ENCODE data around the gene FPR1.

Gene FPR1

DNA sequence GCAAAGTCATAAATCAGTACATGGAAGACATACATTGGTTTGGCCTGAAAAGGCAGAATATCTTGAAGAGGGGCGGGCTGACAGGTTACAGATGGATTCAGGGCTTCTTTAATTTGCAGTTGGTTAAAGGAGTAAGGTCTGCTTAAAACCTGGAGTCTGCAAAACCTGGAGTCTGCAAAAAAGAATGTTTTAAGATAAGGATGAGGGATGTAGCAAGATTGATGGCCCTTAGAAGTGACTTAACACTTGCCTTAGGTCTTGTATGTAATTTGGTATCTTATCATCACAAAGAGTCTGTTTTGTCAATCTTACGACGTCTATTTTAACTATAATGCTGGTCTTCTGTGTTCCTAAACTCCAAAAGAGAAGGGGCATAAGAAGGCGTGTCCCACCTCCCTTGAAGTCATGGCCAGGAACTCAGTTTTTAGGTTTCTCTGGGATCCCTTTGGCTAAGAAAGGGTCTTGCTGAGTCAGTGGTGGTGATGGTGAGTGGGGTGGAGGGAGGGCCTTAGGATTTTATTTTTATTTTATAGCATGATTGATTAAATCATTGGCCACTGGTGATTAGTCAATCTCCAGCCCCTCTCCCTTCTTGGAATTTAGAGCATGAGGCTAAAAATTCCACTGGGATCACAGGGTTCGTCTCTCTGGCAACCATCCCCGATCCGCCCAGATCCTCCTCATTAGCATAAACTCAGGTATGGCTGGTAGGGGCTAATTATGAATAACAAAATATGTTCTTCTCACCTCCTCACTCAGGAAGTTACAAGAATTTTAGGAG is 17.7 kb downstream of the FPR1 start:
- Mint-ChIP-seq H3K27me3 (peaks cover 10% of the 10 kb centered on the region), H3K9me3 (ENCODE audit: low read depth) (peaks cover under 1% of the 10 kb centered on the region), H3K4me3 (no peak overlapping the region), H3K4me1 (ENCODE audit: low read depth) (no peaks in the 10 kb centered on the region), H3K27ac (no peak overlapping the region), H3K36me3 (no peaks in the 10 kb centered on the region)

GRCh38 chr19:51729781-51730180 is 21.9 kb downstream of the FPR1 start:
- Mint-ChIP-seq H3K9me3 (ENCODE audit: low read depth) (peaks cover 3% of the 10 kb centered on the region), H3K36me3 (no peaks in the 10 kb centered on the region), H3K27me3 (peaks cover 22% of the 10 kb centered on the region), H3K4me3 (no peak overlapping the region), H3K4me1 (ENCODE audit: low read depth) (no peaks in the 10 kb centered on the region), H3K27ac (no peak overlapping the region)

- H3K36me3 Mint-ChIP-seq = no peaks in the 10 kb centered on the region
- H3K27ac Mint-ChIP-seq = no peak overlapping the region
- H3K9me3 Mint-ChIP-seq (ENCODE audit: low read depth) = peaks cover 3% of the 10 kb centered on the region
- H3K27me3 Mint-ChIP-seq = peaks cover 33% of the 10 kb centered on the region
- no peak overlapping the region for H3K4me3 Mint-ChIP-seq
- no peaks in the 10 kb centered on the region for H3K4me1 Mint-ChIP-seq (ENCODE audit: low read depth)
Observed at GRCh38 chr19:51727349-51727880, 24.3 kb downstream of the FPR1 start.

- Mint-ChIP-seq H3K4me3 (no peak overlapping the region), H3K27me3 (peaks cover 33% of the 10 kb centered on the region), H3K27ac (no peak overlapping the region), H3K4me1 (ENCODE audit: low read depth) (no peaks in the 10 kb centered on the region), H3K9me3 (ENCODE audit: low read depth) (peaks cover 3% of the 10 kb centered on the region), H3K36me3 (no peaks in the 10 kb centered on the region)
Observed at GRCh38 chr19:51726049-51726448, 25.6 kb downstream of the FPR1 start.

DNA sequence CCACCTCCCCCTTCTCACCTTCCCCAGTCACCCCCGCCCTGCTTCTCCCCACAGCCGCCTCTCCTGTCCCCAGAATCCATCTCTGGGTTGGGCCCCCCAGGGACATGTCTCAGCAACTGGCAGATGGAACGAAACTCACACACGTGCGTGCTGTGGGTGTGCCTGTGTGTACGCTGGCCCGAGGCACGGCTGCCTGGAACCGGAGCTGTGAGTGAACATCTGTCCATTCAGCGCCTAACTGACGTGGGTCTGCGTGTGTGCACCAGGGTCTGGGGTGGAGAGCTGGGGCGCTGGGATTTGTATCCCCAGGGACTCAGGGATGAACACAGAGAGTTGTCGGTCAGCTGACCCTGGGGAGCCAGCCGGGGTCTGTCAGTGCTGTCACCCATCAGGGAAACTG is 27.1 kb downstream of the FPR1 start:
- Mint-ChIP-seq H3K27me3 (peaks cover 42% of the 10 kb centered on the region), H3K36me3 (no peaks in the 10 kb centered on the region), H3K4me3 (no peak overlapping the region), H3K27ac (no peak overlapping the region), H3K4me1 (ENCODE audit: low read depth) (no peaks in the 10 kb centered on the region), H3K9me3 (ENCODE audit: low read depth) (peaks cover 3% of the 10 kb centered on the region)

GRCh38 chr19:51722492-51722891 is 29.2 kb downstream of the FPR1 start:
- Mint-ChIP-seq H3K4me1 (ENCODE audit: low read depth) (peaks cover 3% of the 10 kb centered on the region), H3K36me3 (no peaks in the 10 kb centered on the region), H3K27ac (no peak overlapping the region), H3K4me3 (no peak overlapping the region), H3K9me3 (ENCODE audit: low read depth) (no peaks in the 10 kb centered on the region), H3K27me3 (peaks cover 43% of the 10 kb centered on the region)

GRCh38 chr19:51721905-51722304 is 29.8 kb downstream of the FPR1 start:
- Mint-ChIP-seq H3K36me3 (no peaks in the 10 kb centered on the region), H3K27ac (no peak overlapping the region), H3K4me1 (ENCODE audit: low read depth) (peaks cover 3% of the 10 kb centered on the region), H3K9me3 (ENCODE audit: low read depth) (no peaks in the 10 kb centered on the region), H3K4me3 (no peak overlapping the region), H3K27me3 (peaks cover 39% of the 10 kb centered on the region)

- peaks cover 3% of the 10 kb centered on the region for H3K36me3 Mint-ChIP-seq
- no peak overlapping the region for H3K4me3 Mint-ChIP-seq
- peaks cover 6% of the 10 kb centered on the region for H3K4me1 Mint-ChIP-seq (ENCODE audit: low read depth)
Observed at GRCh38 chr19:51719251-51719988, 32.3 kb downstream of the FPR1 start.

DNA sequence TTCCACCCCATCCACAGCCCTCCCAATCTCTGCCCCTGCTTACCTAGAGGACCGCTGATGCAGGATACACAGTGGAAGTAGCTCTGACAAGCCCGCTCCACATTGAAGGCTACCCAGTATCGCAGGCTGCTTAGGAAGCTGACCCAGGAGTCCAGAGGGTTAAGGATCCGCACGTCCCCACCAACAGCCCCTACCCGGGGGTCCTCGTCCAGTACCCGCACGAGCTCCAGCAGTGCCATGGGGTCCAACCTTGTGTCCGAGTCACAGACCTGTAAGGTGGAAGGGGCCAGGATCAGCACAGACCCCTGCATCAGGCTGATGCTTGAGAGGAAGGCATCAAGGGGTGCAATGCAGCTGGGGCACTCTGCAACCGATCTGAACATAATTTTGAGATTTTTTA is 34.8 kb downstream of the FPR1 start:
- H3K27ac Mint-ChIP-seq = no peak overlapping the region
- H3K4me1 Mint-ChIP-seq (ENCODE audit: low read depth) = peaks cover 6% of the 10 kb centered on the region
- peaks cover 9% of the 10 kb centered on the region for H3K9me3 Mint-ChIP-seq (ENCODE audit: low read depth)
- peaks cover 3% of the 10 kb centered on the region for H3K36me3 Mint-ChIP-seq
- H3K4me3 Mint-ChIP-seq = no peak overlapping the region
- peaks cover 23% of the 10 kb centered on the region for H3K27me3 Mint-ChIP-seq

More at GRCh38 chr19:51719251-51719988, 32.3 kb downstream of the FPR1 start:
- Mint-ChIP-seq H3K9me3 (ENCODE audit: low read depth) (peaks cover 9% of the 10 kb centered on the region), H3K27ac (no peak overlapping the region), H3K27me3 (peaks cover 33% of the 10 kb centered on the region)

DNA sequence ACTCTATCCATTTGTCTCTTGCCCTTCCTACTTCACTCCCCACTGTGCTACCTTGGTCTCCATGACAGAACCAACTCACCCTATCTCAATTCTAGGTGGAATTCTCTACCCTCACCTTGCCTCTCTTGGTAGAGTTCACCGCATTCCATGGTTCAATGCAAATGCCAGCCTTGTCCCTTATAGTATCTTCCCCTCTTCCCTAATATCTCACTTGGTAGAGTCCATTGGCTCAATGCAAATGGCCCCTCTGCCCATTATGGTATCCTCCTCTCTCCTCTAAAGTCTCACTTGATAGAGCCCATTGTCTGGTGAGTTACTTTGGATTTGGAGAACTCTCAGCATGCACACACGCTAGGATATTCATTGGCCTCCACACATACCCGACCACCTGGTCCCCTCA is 35.8 kb downstream of the FPR1 start:
- H3K4me3 Mint-ChIP-seq = no peak overlapping the region
- peaks cover 6% of the 10 kb centered on the region for H3K4me1 Mint-ChIP-seq (ENCODE audit: low read depth)
- peaks cover 6% of the 10 kb centered on the region for H3K36me3 Mint-ChIP-seq
- peaks cover 20% of the 10 kb centered on the region for H3K27me3 Mint-ChIP-seq
- peaks cover 9% of the 10 kb centered on the region for H3K9me3 Mint-ChIP-seq (ENCODE audit: low read depth)
- H3K27ac Mint-ChIP-seq = no peak overlapping the region

DNA sequence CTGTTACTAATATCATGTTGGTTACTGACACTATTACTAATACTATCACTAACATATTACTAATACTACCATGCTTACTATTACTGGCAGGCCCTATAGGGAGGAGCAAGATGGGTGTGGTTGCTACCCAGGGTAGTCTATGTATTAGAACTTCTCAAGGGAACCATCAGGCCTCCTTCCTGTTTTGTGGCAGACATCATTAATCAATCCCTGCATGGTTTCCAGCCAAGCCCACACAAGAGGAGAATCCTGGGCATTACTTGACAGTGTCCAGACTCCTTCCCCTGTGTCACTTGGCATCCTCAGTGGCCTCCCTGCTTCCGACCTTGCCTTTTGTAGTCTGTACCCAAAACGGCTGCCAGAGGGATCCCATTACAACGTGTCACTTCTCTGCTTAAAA is 36.8 kb downstream of the FPR1 start:
- Mint-ChIP-seq H3K4me3 (no peak overlapping the region), H3K4me1 (ENCODE audit: low read depth) (peaks cover 6% of the 10 kb centered on the region), H3K27ac (no peak overlapping the region)

GRCh38 chr19:51713319-51714285 is 38.1 kb downstream of the FPR1 start:
- H3K27me3 Mint-ChIP-seq = peaks cover 9% of the 10 kb centered on the region
- H3K27ac Mint-ChIP-seq = no peak overlapping the region
- H3K4me1 Mint-ChIP-seq (ENCODE audit: low read depth) = peaks cover 4% of the 10 kb centered on the region
- H3K4me3 Mint-ChIP-seq = no peak overlapping the region
- peaks cover 9% of the 10 kb centered on the region for H3K9me3 Mint-ChIP-seq (ENCODE audit: low read depth)
- peaks cover 6% of the 10 kb centered on the region for H3K36me3 Mint-ChIP-seq

More for the DNA sequence above, 36.8 kb downstream of the FPR1 start:
- Mint-ChIP-seq H3K9me3 (ENCODE audit: low read depth) (peaks cover 9% of the 10 kb centered on the region), H3K36me3 (peaks cover 6% of the 10 kb centered on the region), H3K27me3 (peaks cover 13% of the 10 kb centered on the region)

- no peak overlapping the region for H3K27ac Mint-ChIP-seq
- H3K4me1 Mint-ChIP-seq (ENCODE audit: low read depth) = peaks cover 4% of the 10 kb centered on the region
- H3K27me3 Mint-ChIP-seq = peaks cover 4% of the 10 kb centered on the region
- H3K36me3 Mint-ChIP-seq = peaks cover 6% of the 10 kb centered on the region
- H3K9me3 Mint-ChIP-seq (ENCODE audit: low read depth) = peaks cover 9% of the 10 kb centered on the region
- no peak overlapping the region for H3K4me3 Mint-ChIP-seq
Observed at GRCh38 chr19:51712461-51713081, 39.1 kb downstream of the FPR1 start.

DNA sequence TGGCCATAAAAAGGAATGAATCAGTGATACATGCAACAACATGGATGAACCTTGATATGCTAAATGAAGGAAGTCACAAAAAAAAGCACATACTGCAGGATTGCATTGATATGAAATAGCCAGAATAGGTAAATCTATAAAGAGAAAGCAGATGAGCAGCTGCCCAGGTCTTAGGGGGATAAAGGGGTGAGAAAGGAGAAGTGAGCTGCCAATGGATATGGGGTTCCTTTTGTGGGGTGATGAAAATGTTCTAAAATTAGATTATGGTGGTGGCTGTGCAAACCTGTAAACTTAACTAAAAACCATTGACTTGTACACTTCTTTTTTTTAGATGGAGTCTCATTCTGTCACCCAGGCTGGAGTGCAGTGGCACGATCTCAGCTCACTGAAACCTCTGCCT is 40.0 kb downstream of the FPR1 start:
- Mint-ChIP-seq H3K27ac (no peak overlapping the region), H3K9me3 (ENCODE audit: low read depth) (peaks cover 9% of the 10 kb centered on the region), H3K4me1 (ENCODE audit: low read depth) (peaks cover 6% of the 10 kb centered on the region), H3K36me3 (peaks cover 6% of the 10 kb centered on the region), H3K4me3 (no peak overlapping the region), H3K27me3 (peaks cover 2% of the 10 kb centered on the region)
